ENCODE results near the gene STAT5A. TPM values are rescaled to one million over a fixed set of nuclear protein-coding genes. Genes with fewer than 3 reads are reported as not detected.

STAT5A gene
- total RNA-seq, 1 experiment from 2014 or later, result 6.4 TPM

DNA sequence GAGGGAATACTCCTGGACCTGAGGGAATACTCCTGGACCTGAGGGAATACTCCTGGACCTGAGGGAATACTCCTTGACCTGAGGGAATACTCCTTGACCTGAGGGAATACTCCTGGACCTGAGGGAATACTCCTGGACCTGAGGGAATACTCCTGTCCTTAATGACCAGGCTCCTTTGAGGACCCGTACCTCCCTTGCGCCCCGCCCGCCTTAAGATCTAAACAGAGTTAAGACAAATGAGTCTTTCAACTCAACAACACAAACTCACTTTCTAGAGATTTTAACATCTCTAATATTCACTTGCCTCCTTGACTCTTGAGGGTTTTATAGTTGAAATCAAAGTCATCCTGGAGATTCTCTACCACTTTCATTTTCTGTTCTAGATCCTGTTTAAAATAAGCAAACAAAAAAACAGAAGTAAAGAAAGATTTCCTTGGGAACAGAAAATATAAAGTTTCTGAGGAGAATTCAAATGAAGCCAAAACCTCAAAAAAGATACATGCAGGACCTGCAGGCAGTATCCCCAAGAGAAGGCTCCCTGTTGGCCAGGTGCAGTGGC lies 50.2 kb downstream of the STAT5A start:
- H2BK120ac ChIP-seq (ENCODE audit: low read depth, low read length, poor library complexity, severe bottlenecking), result no peak overlapping the region
- no peak overlapping the region for H3K18ac ChIP-seq (ENCODE audit: insufficient read length, low read depth, low read length)
- H3K79me2 ChIP-seq (ENCODE audit: insufficient read depth, low read length), result no peaks in the 10 kb centered on the region
- H2BK5ac ChIP-seq (ENCODE audit: insufficient read length, low read length), result no peak overlapping the region
- H3K4me1 ChIP-seq (ENCODE audit: insufficient read depth, low read length), result no peaks in the 10 kb centered on the region
- no peaks in the 10 kb centered on the region for H3K23me2 ChIP-seq (ENCODE audit: insufficient read length, low read depth, low read length, poor library complexity, severe bottlenecking)
- H3K14ac ChIP-seq (ENCODE audit: insufficient read depth, low read length), result no peak overlapping the region
- no peak overlapping the region for H4K91ac ChIP-seq (ENCODE audit: insufficient read length, low read depth, low read length)
- H4K20me1 ChIP-seq (ENCODE audit: control insufficient read depth, insufficient read depth, insufficient read length), result peaks cover 3% of the 10 kb centered on the region
- H3K27me3 Mint-ChIP-seq (ENCODE audit: low read depth), result no peaks in the 10 kb centered on the region; the same call in 1 of the 2 replicates
- no peak overlapping the region for H3K23ac ChIP-seq (ENCODE audit: insufficient read length, low read depth, low read length)
- no peak overlapping the region for H2BK15ac ChIP-seq (ENCODE audit: low read depth, low read length)
- no peaks in the 10 kb centered on the region for H3K79me1 ChIP-seq (ENCODE audit: insufficient read depth, low read depth, low read length, poor library complexity, severe bottlenecking)
- no peak overlapping the region for H2AK5ac ChIP-seq (ENCODE audit: insufficient read length, low read length)
- H3K4me2 ChIP-seq (ENCODE audit: insufficient read depth, insufficient read length, low read length), result no peak overlapping the region
- no peak overlapping the region for H3K9ac ChIP-seq (ENCODE audit: extremely low read depth, insufficient read length, low read length)
- no peak overlapping the region for H3T11ph ChIP-seq (ENCODE audit: low read length)
- H3K27ac Mint-ChIP-seq, result 0 out of 7 replicates have a peak overlapping the region, but pooled peaks of 1 of the 3 experiments have one; percentile 17
- no peak overlapping the region for H4K5ac ChIP-seq (ENCODE audit: insufficient read length, low read depth, low read length)
- no peaks in the 10 kb centered on the region for H3K27me3 ChIP-seq (ENCODE audit: insufficient read depth, low read length)
- no peaks in the 10 kb centered on the region for H3K9me3 ChIP-seq (ENCODE audit: control insufficient read depth, low read depth, low read length)
- H3K4me3 Mint-ChIP-seq, result no peak overlapping the region
- no peak overlapping the region for H3K27ac ChIP-seq (ENCODE audit: insufficient read length, low read depth, low read length)
- H2BK12ac ChIP-seq (ENCODE audit: insufficient read length, low read depth, low read length), result no peak overlapping the region
- no peak overlapping the region for H2AFZ ChIP-seq (ENCODE audit: low read length)
- DNase-seq, result no peak
- H3K56ac ChIP-seq (ENCODE audit: insufficient read length, low read depth, low read length), result no peak overlapping the region
- H3K4me1 Mint-ChIP-seq, result no peaks in the 10 kb centered on the region
- no CpG with 5 or more reads among the region's 4 CpGs for WGBS (ENCODE audit: extremely low coverage, insufficient read length, low lambda C conversion rate)
- H4K8ac ChIP-seq (replicated peaks; ENCODE audit: insufficient read length, low read depth, low read length), result no peak overlapping the region
- TF ChIP-seq, protein P1, sequence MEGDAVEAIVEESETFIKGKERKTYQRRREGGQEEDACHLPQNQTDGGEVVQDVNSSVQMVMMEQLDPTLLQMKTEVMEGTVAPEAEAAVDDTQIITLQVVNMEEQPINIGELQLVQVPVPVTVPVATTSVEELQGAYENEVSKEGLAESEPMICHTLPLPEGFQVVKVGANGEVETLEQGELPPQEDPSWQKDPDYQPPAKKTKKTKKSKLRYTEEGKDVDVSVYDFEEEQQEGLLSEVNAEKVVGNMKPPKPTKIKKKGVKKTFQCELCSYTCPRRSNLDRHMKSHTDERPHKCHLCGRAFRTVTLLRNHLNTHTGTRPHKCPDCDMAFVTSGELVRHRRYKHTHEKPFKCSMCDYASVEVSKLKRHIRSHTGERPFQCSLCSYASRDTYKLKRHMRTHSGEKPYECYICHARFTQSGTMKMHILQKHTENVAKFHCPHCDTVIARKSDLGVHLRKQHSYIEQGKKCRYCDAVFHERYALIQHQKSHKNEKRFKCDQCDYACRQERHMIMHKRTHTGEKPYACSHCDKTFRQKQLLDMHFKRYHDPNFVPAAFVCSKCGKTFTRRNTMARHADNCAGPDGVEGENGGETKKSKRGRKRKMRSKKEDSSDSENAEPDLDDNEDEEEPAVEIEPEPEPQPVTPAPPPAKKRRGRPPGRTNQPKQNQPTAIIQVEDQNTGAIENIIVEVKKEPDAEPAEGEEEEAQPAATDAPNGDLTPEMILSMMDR (conservative IDR thresholded peaks at IDR 0.05), result no peak
- H3K4ac ChIP-seq (ENCODE audit: low read depth, low read length), result no peak overlapping the region
- H3K36me3 Mint-ChIP-seq (ENCODE audit: insufficient read depth in 1 of 3, low read depth in 3 of 3), result peaks cover 43 to 77% (median 67%) of the 10 kb centered on the region in 3 experiments; a peak in 6 of 7 replicates
- H2BK20ac ChIP-seq (ENCODE audit: low read depth, low read length, poor library complexity, severe bottlenecking), result no peak overlapping the region
- no peaks in the 10 kb centered on the region for H3K9me3 Mint-ChIP-seq
